ENCODE measurements around the gene GMPPA.

Gene GMPPA

GRCh38 chr2:219468410-219469185, 30.1 kb upstream of the GMPPA start:
- DNase-seq, result no peak

DNA sequence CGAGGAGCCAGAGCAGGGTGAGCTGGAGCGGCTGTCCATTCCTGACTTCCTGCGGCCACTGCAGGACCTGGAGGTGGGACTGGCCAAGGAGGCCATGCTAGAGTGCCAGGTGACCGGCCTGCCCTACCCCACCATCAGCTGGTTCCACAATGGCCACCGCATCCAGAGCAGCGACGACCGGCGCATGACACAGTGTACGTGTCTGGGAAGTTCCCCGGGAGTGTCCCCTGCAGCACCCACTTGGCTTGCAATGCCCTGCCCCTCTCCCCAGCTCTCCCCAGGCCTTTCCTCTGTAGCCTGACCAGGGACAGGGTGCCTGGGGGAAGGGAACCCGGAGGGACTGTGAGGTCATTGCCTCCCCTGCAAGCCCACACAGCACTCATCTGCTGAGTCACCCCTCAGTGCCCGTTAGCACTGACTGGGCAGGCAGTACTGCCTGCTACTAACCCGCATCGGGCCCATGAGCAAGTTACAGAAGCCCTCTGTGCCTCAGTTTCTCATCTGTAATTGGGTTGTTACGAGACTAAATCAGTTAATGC, 29.4 kb upstream of the GMPPA start:
- no peak for DNase-seq

DNA sequence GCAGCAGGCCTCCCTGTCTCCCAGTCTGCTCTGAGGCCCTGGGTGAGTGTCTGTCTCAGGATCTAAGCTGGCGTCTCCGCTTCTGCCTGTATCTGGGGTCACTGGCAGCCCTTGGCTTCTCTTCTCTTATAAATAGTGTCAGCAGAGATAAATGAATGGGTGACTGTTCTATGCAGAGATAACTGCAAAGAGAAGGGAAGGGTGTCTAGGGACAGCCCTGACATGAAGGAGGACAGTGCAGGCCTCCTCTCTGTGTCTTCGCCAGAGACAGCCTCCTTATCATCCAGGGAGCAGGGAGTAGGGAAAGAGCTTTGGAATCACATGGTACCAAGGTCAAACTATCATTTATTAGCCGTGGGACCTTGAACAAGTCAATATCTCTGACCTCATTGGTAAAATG, 28.3 kb upstream of the GMPPA start:
- DNase-seq, result no peak

DNA sequence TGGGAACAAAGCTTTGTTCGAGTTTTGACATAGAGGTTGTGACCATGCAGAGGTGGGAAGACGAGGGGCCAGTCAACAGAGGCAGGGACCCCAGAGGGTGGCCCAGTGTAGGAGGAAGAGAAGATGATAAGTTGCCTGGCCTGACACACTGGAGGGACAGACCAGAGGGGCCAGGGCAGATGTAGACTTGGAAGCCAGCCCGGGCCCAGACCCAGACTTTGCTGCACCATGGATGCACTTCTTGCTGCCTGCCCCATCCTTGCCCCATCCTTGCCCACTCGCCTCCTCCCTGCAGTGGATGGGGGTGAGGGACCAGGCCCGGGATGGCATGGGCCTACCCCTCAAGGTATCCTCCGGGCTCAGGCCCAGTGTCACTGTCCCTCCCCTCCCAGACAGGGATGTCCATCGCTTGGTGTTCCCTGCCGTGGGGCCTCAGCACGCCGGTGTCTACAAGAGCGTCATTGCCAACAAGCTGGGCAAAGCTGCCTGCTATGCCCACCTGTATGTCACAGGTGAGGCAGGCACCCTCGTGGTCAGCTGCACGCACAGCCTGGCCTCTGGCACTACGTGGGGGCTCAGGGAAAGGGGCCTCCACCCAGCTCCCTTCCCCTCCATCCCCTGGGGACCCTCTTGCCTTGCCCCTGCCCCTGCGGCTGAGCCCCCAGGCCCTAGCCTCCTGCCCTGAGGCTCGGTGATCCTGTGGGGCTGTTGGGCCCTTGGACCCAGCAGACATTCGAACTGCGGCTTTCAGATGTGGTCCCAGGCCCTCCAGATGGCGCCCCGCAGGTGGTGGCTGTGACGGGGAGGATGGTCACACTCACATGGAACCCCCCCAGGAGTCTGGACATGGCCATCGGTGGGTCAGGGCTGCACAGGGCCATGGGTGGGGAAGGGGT, 27.0 kb upstream of the GMPPA start:
- no peak for DNase-seq

GRCh38 chr2:219472629-219473187, 26.0 kb upstream of the GMPPA start:
- no peak for DNase-seq

DNA sequence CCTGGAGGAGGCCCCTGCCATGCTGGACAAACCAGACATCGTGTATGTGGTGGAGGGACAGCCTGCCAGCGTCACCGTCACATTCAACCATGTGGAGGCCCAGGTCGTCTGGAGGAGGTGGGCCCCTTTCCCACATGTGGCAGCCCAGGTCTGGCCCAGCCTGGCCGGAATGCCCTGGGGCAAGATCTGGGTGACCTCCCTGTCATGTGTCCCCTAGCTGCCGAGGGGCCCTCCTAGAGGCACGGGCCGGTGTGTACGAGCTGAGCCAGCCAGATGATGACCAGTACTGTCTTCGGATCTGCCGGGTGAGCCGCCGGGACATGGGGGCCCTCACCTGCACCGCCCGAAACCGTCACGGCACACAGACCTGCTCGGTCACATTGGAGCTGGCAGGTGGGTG, 25.2 kb upstream of the GMPPA start:
- no peak for DNase-seq

DNA sequence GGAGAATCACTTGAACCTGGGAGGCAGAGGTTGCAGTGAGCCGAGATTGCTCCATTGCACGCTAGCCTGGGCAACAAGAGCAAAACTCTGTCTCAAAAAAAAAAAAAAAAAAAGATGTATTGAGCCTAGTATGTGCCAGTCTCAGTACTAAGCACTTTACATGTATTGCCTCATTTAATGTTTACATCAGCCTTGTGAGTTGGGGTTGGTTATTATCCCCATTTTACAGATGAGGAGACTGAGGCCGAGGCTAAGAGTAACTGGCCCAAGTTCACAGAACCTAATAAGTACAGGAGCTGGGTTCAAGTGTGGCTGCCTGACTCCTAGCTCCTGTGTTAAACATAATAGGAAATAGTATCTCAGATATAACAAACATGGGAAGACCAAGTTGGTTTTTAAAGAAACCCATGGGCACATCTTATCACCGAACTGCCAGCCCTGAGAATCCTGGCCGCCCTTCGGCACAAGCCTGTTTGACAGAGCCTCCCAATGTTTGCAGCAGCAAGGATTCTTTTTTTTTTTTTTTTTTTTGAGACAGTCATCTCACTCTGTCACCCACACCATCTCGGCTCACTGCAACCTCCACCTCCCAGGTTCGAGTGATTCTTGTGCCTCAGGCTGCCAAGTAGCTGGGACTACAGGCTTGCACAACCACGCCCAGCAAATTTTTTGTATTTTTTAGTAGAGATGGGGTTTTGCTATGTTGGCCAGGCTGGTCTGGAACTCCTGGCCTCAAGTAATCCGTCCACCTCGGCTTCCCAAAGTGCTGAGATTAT, 24.2 kb upstream of the GMPPA start:
- DNase-seq, result no peak

- no peak for DNase-seq
Observed at GRCh38 chr2:219475278-219475677, 23.4 kb upstream of the GMPPA start.

- peak; percentile 82 for DNase-seq
Observed at GRCh38 chr2:219475697-219476651, 22.7 kb upstream of the GMPPA start.

DNA sequence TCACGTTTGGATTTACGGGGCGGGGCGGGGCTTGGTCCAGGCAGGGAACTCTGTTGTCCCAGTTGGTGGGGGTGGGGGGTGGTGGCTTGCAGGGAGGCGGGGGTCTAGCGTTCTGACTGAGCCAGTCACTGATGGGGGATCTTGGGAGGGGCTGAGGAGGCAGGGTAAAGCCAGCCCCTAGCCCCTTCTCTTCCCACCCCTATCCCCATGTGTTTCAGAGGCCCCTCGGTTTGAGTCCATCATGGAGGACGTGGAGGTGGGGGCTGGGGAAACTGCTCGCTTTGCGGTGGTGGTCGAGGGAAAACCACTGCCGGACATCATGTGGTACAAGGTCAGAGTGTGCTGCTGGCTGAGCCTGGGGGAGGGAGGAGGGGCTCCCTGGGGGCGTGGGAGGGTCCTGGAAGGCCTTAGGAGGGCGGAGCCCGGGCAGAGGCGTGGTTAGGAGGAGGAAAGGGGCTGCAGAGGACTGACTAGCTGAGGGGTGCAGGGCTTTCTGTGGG, 22.0 kb upstream of the GMPPA start:
- no peak for DNase-seq

GRCh38 chr2:219477179-219477578, 21.5 kb upstream of the GMPPA start:
- DNase-seq, result no peak

DNA sequence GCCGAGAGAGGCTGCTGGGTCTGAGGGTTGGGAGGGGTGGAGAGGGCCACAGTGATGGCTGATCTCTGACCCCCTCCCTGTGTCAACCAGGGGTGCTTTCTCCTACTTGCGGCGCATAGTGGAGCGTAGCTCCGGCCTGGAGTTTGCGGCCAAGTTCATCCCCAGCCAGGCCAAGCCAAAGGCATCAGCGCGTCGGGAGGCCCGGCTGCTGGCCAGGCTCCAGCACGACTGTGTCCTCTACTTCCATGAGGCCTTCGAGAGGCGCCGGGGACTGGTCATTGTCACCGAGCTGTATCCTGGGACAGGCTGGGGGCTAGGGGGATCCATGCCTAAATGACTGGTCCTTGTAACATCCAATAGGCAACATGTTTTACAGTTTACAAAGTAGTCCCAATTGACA, 20.9 kb upstream of the GMPPA start:
- DNase-seq, result no peak

GRCh38 chr2:219478916-219479315, 19.8 kb upstream of the GMPPA start:
- no peak for DNase-seq

- no peak for DNase-seq
Observed at GRCh38 chr2:219480004-219480403, 18.7 kb upstream of the GMPPA start.

DNA sequence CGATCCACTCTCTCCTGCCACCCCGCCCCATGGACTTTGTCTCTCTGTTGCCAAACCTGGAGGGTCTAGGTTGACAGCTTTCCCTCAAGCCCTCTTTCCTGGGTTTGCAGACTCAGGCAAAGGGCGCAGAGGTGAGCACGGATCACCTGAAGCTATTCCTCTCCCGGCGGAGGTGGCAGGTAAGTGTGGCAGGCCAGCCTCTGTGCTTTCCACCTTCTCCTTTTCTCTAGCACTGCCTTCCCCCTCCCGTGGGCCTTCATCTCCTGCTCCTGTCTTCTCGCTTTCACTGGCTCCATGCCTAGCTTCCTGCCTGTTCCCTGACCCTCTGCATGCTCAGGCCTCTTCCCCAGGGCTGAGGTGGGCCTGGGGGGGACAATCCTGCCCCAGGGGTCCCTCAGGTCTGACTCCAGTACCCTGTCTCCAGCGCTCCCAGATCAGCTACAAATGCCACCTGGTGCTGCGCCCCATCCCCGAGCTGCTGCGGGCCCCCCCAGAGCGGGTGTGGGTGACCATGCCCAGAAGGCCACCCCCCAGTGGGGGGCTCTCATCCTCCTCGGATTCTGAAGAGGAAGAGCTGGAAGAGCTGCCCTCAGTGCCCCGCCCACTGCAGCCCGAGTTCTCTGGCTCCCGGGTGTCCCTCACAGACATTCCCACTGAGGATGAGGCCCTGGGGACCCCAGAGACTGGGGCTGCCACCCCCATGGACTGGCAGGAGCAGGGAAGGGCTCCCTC, 15.9 kb upstream of the GMPPA start:
- no peak for DNase-seq

DNA sequence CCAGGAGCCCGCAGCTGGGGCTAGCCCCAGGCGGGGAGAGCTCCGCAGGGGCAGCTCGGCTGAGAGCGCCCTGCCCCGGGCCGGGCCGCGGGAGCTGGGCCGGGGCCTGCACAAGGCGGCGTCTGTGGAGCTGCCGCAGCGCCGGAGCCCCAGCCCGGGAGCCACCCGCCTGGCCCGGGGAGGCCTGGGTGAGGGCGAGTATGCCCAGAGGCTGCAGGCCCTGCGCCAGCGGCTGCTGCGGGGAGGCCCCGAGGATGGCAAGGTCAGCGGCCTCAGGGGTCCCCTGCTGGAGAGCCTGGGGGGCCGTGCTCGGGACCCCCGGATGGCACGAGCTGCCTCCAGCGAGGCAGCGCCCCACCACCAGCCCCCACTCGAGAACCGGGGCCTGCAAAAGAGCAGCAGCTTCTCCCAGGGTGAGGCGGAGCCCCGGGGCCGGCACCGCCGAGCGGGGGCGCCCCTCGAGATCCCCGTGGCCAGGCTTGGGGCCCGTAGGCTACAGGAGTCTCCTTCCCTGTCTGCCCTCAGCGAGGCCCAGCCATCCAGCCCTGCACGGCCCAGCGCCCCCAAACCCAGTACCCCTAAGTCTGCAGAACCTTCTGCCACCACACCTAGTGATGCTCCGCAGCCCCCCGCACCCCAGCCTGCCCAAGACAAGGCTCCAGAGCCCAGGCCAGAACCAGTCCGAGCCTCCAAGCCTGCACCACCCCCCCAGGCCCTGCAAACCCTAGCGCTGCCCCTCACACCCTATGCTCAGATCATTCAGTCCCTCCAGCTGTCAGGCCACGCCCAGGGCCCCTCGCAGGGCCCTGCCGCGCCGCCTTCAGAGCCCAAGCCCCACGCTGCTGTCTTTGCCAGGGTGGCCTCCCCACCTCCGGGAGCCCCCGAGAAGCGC, 15.0 kb upstream of the GMPPA start:
- no peak for DNase-seq

DNA sequence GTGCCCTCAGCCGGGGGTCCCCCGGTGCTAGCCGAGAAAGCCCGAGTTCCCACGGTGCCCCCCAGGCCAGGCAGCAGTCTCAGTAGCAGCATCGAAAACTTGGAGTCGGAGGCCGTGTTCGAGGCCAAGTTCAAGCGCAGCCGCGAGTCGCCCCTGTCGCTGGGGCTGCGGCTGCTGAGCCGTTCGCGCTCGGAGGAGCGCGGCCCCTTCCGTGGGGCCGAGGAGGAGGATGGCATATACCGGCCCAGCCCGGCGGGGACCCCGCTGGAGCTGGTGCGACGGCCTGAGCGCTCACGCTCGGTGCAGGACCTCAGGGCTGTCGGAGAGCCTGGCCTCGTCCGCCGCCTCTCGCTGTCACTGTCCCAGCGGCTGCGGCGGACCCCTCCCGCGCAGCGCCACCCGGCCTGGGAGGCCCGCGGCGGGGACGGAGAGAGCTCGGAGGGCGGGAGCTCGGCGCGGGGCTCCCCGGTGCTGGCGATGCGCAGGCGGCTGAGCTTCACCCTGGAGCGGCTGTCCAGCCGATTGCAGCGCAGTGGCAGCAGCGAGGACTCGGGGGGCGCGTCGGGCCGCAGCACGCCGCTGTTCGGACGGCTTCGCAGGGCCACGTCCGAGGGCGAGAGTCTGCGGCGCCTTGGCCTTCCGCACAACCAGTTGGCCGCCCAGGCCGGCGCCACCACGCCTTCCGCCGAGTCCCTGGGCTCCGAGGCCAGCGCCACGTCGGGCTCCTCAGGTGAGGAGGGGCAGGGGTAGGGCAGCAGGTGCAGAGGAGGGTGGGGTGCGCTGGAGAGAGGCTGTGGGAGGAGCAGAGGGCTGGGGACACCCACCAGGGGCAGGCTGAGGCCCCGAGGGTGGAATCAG, 14.1 kb upstream of the GMPPA start:
- peak; percentile 63 for DNase-seq

DNA sequence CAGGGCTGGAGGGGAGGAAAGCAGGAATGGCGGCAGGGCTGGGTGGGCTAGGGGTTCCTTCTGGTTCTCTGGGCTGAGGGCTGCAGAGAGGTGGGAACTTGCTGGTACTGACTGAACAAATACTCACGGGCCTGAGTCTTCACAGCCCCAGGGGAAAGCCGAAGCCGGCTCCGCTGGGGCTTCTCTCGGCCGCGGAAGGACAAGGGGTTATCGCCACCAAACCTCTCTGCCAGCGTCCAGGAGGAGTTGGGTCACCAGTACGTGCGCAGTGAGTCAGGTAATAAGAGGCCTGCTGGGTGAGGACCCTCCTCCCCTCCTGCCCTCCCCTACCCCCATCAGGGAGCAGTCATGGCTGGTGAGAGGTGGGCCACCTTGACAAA, 13.5 kb upstream of the GMPPA start:
- no peak for DNase-seq

Data from activated CD8-positive, alpha-beta memory T cell treated with anti-CD3 and anti-CD28 coated beads for 24 hours (primary cell).